GM04504 (cell line): Measurements from ENCODE around the gene NARS2.
A peak's percentile ranks its signal among the peaks of the same experiment; 100 is the strongest.
"Not testable (repeated sequence)": the region's sequence is repeated elsewhere in the genome, so short reads cannot be mapped to it uniquely, and the experiment has no call there.

ENCODE experiments used
- DNase-seq: peaks from one replicate; pipeline ENCODE4 v3.0.0-alpha.2; 2012; ENCODE audit warnings: low read depth

The NARS2 gene

DNA sequence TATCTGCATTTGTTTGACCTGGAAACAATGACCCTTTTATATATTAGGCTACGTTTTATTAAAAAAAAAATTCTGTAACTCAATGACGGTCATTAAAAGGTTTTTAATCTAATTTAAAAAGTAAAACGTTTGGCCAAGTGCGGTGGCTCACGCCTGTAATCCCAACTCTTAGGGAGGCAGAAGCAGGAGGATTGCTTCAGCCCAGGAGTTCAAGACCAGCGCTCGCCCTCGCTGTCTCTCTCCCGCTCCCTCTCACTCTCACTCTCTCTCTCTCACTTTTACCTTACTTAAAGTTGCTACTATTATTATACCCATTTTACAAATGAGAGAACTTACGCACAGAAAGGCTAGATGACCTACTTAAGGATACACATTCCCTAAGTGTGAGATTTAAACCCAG lies 814 bp upstream of the NARS2 start:
- DNase-seq: no peak

DNA sequence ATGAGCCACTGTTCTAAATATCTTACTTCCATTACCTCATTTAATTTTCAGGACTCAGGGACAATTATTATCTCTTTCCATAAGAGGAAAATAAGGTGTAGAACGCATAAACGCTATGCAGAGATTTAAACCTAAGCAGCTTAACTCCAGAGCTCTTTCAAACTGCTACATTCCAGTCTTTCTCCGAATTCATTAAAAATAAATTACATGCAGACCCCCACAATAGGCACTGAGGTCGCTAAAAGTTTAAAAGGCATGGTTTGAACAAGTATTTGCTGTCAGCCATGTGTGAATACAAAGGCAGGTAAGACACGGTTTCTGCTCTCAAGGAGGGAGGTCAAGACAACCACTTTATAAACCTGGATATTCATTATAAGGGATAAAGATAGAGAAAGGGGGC lies 983 bp downstream of the NARS2 start:
- DNase-seq: no peak

DNA sequence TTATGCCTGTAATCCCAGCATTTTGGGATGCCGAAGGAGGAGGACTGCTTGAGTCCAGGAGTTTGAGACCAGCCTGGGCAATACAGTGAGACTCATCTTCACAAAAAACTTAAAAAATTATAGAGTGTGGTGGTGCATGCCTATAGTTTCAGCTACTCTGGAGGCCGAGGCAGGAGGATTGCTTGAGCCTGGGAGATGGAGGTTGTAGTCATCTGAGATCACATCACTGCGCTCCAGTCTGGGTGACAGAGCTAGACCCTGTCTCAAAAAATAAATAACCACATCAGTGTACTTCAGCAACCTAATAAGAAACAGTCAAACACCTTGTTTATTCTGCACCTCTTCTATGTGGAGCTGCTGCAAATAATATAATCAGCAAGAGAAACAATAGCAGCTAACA lies 1.4 kb downstream of the NARS2 start:
- DNase-seq: no peak

DNA sequence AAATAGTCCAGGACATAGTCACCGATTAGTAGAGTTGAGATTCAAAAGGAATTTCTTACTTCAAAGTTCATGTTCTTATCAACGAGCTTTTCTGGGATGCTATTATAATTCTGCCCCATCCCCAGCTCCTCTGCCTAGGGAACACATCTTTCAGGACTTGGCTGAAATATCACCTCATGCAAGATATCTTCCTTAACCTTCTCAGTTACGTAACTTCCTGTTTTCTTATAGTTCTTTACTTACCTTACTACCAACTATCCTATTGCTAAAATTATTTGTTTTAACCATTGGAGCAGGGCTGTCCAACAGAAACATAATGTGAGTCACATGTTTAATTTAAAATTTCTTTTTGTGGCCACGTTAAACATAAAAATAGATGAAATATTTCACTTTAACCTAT lies 2.3 kb downstream of the NARS2 start:
- no peak for DNase-seq

DNA sequence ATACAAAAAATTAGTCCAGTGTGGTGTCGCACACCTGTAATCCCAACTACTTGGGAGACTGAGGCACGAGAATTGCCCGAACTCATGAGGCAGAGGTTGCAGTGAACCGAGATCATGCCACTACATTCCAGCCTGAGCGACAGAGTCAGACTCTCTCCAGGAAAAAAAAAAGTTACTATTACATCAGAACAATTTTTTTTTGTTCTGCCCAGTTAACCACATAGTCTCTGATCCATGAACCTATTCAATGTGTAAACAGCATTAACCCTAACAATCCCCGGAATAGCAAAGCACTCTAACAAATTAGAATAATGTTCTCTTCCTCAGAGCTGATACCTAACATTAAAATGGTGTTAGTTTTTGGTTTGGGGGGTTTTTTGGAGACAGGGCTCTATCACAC lies 4.6 kb downstream of the NARS2 start:
- no peak for DNase-seq

DNA sequence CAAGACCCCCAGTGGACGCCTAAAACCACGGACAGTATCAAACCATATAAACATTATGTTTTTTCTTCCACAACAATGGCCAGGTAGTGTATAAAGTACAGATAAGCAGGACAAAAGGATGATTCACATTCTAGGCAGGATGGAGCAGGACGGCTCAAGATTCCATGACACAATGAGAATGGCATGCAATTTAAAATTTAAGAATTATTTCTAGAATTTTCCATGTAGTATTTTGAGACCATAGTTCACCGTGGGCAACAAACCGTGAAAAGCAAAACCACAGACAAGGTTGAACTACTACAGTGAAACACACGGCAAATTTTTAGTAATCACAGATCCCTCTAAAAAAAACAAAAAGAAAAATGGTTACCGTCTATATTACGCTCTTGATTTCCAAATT lies 7.5 kb downstream of the NARS2 start:
- no peak for DNase-seq

DNA sequence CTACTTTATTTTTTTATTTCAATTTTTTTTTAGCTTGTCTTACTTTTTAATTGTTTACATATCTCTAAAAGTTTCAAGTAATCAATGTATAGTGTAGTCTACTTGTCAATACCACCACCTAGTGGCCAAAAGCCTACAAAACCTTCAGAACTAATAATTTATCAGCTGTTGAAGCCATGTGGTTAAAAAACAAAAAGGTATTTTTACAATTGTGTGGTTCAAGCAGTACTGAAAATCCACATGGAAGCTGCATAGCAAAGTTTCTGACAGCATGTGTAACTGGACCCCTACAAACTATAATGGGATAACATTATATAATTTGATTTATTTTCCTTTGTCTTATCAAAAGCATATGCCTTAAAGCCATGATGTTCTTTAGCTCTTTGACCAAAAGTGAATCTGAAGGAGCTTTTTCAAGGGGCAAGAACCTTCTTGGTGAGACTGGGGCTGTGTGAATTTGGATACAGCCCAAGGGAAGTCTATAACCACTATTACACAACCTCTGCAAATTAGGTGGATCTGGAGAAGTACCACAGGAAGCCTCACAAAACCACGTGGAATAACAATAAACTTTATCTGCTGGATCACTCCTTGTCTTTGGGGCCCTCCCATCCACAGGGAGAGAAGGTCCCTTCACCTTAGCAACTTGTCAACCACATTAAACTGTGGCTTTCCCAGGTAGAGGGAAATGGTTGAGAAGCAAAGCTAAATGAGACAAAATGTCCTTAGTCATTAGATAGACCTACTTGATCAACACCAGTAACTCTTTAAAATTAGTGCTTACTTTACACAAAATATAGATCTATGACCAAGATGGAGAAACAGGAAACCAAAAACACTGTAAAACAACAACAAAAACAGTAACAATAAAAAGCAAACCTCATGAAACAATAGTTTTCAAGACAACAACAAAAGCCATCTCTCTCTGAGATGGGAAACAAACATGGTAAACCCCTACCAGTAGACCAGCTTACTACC lies 9.9 kb downstream of the NARS2 start:
- peak; percentile 57 for DNase-seq

DNA sequence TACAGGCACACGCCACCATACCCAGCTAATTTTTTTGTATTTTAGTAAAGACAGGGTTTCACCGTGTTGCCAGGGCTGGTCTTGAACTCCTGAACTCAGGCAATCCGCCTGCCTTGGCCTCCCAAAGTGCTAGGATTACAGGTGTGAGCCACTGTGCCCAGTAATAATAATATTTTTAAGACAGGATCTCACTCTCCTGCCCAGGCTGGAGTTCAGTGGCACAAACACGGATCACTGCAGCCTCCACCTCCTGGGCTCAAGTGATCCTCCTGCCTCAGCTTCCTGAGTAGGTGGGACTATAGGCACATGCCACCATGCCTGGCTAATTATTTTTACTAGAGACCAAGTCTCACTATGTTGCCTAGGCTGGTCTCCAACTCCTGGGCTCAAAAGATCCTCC lies 10.6 kb downstream of the NARS2 start:
- DNase-seq: not testable (repeated sequence)

DNA sequence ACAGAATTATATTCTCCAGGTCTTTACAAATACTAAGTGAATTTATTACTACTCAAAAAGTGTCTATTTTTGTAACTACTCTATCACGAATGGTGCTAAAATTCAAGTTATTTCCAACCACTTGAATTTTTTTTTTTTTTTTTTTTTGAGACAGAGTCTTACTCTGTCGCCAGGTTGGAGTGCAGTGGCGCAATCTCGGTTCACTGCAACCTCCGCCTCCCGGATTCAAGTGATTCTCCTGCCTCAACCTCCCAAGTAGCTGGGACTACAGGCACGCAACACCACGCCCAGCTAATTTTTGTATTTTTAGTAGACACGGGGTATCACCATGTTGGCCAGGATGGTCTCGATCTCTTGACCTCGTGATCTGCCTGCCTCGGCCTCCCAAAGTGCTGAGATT lies 11.6 kb downstream of the NARS2 start:
- not testable (repeated sequence) for DNase-seq

DNA sequence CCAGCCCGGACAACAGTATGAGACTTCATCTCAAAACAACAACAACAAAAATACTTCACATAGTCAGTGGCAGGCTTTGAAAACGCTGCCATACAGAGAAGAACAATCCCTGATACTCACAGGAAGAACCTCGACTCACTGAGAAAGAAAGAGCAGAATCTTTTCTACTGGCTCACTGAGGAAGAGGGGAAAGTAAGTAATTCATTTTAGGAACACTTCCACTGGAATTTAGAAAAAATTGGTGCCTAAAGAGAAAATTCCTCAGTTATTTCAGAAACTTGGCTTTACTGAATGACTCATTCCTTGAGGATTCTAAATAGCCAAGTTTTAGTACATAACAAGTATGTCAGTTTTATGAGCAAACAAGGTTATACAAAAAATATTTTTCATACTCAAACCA lies 12.3 kb downstream of the NARS2 start:
- peak; percentile 42 for DNase-seq

DNA sequence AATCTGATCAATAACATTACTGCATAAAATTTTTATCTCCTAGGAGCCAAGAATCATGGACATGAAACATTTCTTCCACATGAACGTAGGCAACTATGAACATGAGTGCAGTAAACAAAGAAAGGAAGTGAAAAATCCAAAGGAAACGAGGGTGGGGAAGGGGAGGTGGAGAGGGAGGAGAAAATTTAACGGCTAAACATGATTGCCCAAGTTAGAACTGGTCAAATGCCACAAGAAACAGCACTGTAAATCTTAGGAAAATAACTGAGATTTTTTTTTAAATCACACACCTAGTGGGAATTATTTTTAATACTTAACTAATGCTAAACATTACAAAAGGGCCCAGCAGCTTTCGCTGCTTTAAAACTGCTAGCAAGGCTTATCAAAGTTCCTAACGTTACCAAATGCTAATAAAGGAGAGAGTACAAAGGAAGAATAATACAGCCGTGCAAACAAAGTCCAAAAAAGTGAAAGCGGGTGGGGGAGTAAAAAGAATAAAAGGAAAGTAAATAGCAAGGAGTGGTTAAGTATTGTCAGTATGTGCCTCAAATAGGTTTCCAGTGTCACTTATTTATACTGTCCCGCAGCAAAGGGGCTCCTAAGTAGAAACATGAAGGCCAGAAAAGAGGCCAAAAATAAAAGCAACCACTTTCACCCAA lies 13.7 kb downstream of the NARS2 start:
- DNase-seq: no peak

DNA sequence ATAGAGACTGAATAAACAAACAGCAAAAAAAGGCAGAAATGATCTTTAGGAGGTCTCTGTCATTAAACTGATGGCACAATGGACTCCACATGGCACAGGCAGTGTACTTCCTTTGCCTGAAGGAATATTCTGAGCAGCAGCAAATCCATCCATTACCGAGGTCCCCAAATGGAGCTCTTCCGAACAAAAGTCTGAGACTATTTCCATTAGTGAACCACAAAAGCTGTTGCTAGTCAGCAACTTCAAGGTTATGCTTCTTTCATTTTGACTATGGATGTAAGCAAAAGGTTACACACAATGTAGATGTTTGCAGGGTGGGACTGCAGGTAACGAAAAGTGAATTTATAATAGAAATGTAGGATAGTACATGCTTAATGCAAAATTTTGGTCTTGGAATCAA lies 14.5 kb downstream of the NARS2 start:
- no peak for DNase-seq

DNA sequence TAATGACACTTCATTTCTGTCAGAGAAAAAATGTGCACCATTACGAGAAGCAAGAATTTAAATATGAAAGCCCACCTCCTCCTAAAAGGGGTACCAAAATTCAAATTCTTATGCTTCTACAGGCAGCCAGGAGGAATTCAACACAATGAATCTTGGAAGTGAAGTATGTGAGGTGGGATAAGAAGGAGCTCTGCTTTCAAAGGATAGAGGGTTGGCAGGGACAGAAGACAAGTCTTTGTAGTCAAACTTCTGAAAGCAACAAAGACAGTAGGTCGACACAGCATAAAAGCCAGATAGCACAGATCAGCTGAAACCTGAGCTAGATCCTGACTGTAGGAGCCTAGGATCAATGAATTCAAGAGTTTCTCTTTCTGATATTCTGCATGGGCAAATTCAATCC lies 17.4 kb downstream of the NARS2 start:
- DNase-seq: no peak

DNA sequence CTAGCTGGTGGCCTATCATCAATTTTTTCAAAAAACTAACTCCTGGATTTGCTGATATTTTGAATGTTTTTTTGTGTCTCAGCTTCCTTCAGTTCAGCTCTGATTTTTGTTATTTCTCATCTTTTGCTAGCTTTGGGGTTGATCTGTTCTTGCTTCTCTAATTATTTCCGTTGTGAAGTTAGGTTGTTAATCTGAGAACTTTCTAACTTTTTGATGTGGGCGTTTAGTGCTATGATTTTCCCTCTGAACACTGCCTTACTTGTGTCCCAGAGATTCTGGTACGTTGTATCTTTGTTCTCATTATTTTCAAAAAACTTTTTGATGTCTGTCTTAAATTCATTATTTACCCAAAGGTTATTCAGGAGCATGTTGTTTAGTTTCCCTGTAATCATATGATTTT lies 19.1 kb downstream of the NARS2 start:
- no peak for DNase-seq

DNA sequence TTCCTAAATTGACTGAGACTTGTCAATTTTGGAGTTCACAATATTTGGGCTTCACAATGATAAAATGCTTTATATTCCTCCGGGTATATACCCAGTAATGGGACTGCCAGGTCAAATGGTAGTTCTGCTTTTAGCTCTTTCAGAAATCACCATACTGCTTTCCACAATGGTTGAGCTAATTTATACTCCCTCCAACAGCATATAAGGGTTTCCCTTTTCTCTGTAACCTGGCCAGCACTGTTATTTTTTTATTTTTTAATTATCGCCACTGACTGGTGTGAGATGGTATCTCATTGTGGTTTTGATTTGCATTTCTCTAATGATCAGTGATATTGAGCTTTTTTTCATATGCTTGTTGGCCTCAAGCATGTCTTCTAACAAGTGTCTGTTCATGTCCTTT lies 21.8 kb downstream of the NARS2 start:
- no peak for DNase-seq

DNA sequence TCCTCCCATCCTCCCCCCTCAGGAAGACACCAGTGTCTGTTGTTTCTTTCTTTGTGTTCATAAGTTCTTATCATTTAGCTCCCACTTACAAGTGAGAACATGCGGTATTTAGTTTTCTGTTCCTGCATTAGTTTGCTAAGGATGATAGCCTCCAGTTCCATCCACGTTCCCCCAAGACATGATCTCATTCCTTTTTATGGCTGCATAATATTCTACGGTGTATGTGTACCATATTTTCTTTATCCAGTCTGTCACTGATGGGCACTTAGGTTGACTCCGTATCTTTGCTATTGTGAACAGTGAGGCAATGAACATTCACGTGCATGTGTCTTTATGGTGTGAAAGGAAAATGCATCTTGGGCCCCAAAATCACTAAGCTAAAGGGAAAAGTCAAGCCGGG lies 22.5 kb downstream of the NARS2 start:
- not testable (repeated sequence) for DNase-seq

DNA sequence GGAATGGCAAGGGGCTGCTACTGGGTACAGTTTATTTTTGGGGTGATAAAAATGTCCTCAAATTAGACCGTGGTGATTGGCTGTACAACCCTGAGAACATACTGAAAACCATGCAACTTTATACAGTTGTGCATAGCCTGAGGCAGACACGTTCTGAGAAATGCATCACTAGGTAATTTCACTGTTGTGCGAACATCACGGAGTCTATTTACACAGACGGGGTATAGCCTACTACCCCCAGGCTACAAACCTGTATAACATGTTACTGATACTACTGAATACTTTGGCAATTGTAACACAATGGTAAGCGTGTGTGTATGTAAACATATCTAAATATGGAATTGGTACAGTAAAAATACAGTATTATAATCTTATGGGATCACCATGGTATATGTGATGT lies 23.6 kb downstream of the NARS2 start:
- no peak for DNase-seq

DNA sequence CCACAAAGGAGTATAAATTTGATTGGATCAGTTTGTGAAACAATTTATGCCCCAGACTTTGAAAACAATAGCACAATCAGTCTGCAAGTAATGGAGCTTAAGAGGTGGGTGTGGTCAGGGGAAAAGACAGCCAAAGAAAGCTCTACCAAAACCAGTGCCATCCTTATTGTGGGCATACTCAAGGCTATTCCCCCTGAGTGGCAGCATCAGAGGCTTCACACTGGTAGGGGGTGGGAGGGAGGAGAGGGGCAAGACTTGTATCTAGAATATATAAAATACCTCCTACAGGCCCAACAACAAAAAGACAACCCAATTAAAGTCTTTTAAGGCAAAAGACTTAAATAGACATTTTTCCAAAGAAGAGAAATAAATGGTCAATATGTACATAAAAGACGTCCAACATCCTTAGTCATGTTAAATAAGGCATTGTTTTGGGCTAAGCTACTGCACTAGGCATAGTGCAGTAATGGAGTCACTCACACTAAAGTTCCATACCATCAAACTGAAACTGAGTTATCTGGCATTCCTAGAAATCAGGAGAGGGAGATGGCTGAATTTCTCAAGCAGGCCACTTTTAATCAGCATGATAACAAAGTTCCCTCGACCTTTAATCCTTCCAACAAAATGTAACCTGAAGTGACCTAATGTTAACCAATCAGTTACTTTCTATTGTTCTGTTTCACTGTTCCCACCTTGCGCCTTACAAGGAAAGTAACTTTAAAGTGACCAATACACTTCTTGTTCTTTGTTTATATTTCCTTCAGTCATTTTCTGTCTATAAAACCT lies 24.8 kb downstream of the NARS2 start:
- DNase-seq: no peak

DNA sequence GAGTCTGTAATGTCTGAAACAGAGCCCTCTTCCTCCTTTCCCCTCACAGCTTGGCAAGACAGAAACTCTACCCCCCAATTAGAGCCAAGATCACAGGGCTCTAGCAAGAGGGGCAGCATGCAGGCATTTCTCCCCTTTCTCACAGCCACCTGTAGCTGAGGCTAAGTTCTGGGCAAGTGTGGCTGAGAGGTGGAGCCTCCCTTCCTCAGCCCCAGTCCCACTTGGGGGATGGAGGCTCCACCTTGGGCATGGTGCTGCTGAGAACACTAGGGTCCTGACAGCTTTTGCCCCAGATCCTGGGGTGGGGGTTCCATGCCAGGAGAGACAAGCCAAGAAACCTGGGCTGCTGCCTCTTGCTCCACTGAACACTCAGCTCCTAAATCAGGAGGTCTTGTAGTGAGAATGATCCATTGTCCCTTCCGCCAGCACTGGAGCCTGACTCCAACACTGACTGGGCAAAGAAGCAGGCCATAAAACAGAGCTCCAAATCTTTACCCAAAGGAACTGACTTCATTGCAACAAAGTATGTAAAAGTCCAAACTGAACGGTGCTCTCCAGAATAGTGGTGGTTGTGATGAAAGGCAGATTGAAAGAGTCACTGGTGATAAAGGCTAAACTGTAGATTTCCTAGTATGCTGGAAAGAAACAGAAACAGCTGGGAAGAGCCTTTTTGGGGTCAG lies 25.6 kb downstream of the NARS2 start:
- DNase-seq: no peak

DNA sequence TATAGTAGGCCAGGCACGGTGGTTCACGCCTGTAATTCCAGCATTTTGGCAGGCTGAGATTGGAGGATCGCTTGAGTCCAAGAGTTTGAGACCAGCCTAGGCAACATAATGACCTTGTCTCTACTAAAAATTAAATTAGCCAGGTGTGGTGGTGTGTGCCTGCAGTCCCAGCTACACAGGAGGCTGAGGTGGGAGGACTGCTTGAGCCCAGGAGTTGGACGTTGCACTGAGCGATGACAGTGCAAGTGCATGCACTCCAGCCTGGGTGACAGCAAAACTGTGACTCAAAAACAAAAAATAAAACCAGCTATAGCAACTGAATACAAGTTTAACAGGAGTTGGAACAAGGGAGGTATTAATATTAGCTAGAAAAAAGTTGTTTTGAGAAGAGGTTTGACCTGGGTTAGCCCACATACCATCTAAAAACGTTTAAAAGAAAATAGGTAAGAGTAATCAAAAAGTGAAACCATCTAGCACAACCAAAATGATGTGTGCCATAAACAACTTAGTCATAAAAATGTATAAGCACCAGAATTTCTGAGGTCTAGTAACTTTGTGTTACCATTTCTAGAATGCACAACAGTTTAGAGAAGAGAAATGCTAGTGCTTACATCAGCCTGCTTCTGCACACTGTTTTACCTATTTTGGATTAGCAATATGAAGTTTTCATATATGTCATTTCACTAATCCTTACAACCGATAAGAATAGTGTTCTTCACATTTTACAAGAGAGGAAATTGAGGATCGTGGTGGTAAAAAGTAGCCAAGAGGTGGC lies 26.5 kb downstream of the NARS2 start:
- DNase-seq: no peak

DNA sequence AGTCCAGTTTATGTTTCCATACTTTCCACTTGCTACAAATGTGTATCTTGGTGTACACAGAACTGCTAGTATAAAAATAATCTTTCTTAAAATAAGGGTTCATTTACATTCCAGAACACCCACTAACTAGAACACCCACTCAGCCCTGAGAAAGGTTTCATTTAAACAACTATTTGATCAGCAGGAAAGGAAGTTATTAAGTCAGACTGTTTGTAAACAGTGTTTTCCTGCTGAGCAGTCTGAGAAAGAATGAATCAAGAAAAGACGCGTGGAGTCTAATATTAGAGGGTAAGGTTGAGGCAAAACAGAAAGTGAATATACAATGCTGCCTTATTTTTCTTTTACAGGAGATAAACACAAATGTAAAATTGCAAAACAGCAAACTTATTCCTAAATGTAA lies 32.7 kb downstream of the NARS2 start:
- no peak for DNase-seq
